Measurements from ENCODE around the gene SCRN2.
A peak's percentile ranks its signal among the peaks of the same experiment; 100 is the strongest.

SCRN2 gene

GRCh38 chr17:47803751-47804150, 37.3 kb downstream of the SCRN2 start:
- DNase-seq (ENCODE audit: low read depth): no peak
- no peak overlapping the region for H3K4me3 ChIP-seq (replicated peaks; ENCODE audit: low read depth, low read length)
- TF ChIP-seq, protein P1, sequence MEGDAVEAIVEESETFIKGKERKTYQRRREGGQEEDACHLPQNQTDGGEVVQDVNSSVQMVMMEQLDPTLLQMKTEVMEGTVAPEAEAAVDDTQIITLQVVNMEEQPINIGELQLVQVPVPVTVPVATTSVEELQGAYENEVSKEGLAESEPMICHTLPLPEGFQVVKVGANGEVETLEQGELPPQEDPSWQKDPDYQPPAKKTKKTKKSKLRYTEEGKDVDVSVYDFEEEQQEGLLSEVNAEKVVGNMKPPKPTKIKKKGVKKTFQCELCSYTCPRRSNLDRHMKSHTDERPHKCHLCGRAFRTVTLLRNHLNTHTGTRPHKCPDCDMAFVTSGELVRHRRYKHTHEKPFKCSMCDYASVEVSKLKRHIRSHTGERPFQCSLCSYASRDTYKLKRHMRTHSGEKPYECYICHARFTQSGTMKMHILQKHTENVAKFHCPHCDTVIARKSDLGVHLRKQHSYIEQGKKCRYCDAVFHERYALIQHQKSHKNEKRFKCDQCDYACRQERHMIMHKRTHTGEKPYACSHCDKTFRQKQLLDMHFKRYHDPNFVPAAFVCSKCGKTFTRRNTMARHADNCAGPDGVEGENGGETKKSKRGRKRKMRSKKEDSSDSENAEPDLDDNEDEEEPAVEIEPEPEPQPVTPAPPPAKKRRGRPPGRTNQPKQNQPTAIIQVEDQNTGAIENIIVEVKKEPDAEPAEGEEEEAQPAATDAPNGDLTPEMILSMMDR (IDR thresholded peaks at IDR 0.05; ENCODE audit: low read length, missing control alignments): no peak

DNA sequence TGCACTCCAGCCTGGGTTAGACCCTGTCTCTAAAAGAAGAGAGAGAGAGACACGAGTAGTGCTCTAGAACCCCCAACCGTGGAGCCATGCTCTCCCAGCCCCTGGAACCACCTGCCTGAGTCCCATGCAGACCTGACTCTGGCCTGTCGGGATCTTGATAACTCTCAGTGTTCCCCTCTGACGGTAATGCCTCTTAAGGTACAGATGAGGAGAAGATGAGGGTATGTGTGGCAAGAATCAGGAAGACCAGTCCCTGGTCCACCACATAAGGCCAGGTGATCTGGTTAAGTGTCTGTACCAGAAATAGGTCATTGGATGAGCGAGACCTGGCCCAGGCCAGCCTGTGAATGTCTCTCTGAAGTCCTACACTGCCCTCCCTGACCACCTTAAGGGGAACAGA, 37.9 kb downstream of the SCRN2 start:
- no peak overlapping the region for H3K4me3 ChIP-seq (replicated peaks; ENCODE audit: low read depth, low read length)
- TF ChIP-seq, protein P1 (IDR thresholded peaks at IDR 0.05; ENCODE audit: low read length, missing control alignments): no peak
- no peak for DNase-seq (ENCODE audit: low read depth)

- no peak overlapping the region for H3K4me3 ChIP-seq (replicated peaks; ENCODE audit: low read depth, low read length)
- peak; percentile 54 for DNase-seq (ENCODE audit: low read depth)
- TF ChIP-seq, protein P1 (IDR thresholded peaks at IDR 0.05; ENCODE audit: low read length, missing control alignments): peak; percentile 66
These were observed 38.6 kb downstream of the SCRN2 start for GRCh38 chr17:47802341-47803022.

GRCh38 chr17:47801906-47802305, 39.2 kb downstream of the SCRN2 start:
- DNase-seq (ENCODE audit: low read depth): no peak
- TF ChIP-seq, protein P1 (IDR thresholded peaks at IDR 0.05; ENCODE audit: low read length, missing control alignments): no peak
- H3K4me3 ChIP-seq (replicated peaks; ENCODE audit: low read depth, low read length): no peak overlapping the region

GRCh38 chr17:47801176-47801765, 39.8 kb downstream of the SCRN2 start:
- no peak overlapping the region for H3K4me3 ChIP-seq (replicated peaks; ENCODE audit: low read depth, low read length)
- DNase-seq (ENCODE audit: low read depth): no peak
- TF ChIP-seq, protein P1 (IDR thresholded peaks at IDR 0.05; ENCODE audit: low read length, missing control alignments): no peak

GRCh38 chr17:47800686-47801085, 40.4 kb downstream of the SCRN2 start:
- DNase-seq (ENCODE audit: low read depth): no peak
- TF ChIP-seq, protein P1 (IDR thresholded peaks at IDR 0.05; ENCODE audit: low read length, missing control alignments): no peak
- H3K4me3 ChIP-seq (replicated peaks; ENCODE audit: low read depth, low read length): no peak overlapping the region

- DNase-seq (ENCODE audit: low read depth): peak; percentile 33
- TF ChIP-seq, protein P1 (IDR thresholded peaks at IDR 0.05; ENCODE audit: low read length, missing control alignments): no peak
- no peak overlapping the region for H3K4me3 ChIP-seq (replicated peaks; ENCODE audit: low read depth, low read length)
These were observed 43.3 kb downstream of the SCRN2 start for GRCh38 chr17:47797797-47798196.

All from fibroblast of pulmonary artery (primary cell).